Measurements from ENCODE around the gene NAA60.

DNA sequence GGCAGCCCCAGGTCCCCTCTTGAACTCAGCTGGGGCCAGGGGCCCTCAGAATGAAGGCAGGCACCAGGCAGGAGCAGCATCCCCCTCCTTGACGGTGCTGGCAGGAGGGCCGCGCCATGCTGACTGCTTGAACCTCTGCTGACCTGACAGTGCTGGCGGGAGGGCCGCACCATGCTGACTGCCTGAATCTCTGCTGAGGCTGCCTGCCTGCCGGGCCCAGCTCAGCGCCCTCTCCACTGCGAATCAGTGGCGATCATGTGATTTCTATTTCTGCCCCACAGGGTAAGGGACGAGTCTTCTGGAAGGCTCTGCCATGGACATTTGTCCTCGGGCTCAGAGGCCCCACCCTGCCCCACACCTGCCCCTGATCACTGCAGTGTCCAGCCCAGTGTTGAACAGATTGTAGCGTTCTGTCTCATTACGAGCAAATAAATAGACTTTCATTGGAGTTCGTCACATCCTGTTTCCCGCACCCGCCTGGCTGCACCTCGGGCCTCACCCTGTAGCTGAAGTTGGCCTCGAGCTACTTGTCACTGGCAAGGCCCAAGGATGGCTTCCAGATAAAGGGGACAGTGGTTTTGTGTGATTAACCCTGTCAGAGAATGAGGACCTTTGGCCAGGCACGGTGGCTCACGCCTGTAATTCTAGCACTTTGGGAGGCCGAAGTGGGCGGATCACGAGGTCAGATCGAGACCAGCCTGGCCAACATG, 43.2 kb downstream of the NAA60 start:
- TF ChIP-seq, protein P1, sequence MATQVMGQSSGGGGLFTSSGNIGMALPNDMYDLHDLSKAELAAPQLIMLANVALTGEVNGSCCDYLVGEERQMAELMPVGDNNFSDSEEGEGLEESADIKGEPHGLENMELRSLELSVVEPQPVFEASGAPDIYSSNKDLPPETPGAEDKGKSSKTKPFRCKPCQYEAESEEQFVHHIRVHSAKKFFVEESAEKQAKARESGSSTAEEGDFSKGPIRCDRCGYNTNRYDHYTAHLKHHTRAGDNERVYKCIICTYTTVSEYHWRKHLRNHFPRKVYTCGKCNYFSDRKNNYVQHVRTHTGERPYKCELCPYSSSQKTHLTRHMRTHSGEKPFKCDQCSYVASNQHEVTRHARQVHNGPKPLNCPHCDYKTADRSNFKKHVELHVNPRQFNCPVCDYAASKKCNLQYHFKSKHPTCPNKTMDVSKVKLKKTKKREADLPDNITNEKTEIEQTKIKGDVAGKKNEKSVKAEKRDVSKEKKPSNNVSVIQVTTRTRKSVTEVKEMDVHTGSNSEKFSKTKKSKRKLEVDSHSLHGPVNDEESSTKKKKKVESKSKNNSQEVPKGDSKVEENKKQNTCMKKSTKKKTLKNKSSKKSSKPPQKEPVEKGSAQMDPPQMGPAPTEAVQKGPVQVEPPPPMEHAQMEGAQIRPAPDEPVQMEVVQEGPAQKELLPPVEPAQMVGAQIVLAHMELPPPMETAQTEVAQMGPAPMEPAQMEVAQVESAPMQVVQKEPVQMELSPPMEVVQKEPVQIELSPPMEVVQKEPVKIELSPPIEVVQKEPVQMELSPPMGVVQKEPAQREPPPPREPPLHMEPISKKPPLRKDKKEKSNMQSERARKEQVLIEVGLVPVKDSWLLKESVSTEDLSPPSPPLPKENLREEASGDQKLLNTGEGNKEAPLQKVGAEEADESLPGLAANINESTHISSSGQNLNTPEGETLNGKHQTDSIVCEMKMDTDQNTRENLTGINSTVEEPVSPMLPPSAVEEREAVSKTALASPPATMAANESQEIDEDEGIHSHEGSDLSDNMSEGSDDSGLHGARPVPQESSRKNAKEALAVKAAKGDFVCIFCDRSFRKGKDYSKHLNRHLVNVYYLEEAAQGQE (IDR thresholded peaks at IDR 0.05; ENCODE audit: insufficient read depth in 1 of 2, low read depth in 2 of 2, low read length in 2 of 2) = no peak
- TF ChIP-seq SIN3A (IDR thresholded peaks at IDR 0.05; ENCODE audit: borderline replicate concordance, insufficient read depth, low read length) (no peak), POLR2AphosphoS5 (IDR thresholded peaks at IDR 0.05; ENCODE audit: low read depth, low read length) (no peak), TAF1 (IDR thresholded peaks at IDR 0.05; ENCODE audit: borderline replicate concordance, insufficient read depth, low read length) (no peak)

All from PFSK-1 (cell line).